GM19467 (cell line): ENCODE measurements around the gene LSP1.

ENCODE experiments used
- ATAC-seq: cut with Tn5 transposase; IDR thresholded peaks from one replicate; pipeline ENCODE4 v1.9.1; 2021; ENCODE audit warnings: mild to moderate bottlenecking, moderate library complexity; ENCODE audit not compliant: unreplicated experiment

Gene LSP1

DNA sequence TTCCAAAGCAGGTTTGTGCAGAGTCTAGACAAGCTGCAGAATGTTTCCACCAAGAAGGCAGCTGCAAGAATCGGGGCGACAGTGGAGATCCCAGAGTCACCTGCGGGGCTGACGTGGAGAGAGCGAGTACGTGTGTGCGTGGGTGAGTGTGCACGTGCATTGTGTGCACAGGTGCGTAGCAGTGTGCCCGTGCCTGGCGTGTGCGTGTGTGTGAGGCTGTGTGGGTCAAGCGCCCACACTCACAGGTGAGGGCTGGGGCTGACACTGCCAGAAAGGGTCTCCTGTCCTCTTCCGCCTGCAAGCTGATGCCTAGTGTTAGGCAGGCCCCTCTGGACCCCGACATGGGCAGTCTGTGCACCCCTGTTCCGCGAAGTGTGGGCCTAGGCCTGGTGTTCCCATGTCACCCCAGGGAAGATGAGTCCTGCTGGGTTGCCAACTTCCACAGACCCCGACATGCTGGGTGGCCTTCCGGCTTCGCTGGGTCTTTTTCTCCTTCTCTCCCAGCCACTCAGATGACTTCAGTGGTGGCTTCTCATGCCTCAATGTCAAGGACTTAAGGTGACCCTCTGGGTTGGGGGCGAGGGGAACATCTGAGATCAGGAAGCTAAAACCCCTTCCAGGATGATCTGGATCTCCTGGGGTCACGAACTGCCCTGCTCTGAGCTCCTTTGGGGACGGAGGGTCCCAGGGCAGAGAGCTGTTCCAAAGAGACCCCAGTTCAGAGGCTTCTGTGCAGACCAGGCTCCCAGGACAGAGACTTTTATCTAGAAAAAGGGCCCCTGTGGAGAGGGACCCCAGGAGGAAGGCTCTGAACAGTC is 28.5 kb upstream of the LSP1 start:
- ATAC-seq, result no peak

DNA sequence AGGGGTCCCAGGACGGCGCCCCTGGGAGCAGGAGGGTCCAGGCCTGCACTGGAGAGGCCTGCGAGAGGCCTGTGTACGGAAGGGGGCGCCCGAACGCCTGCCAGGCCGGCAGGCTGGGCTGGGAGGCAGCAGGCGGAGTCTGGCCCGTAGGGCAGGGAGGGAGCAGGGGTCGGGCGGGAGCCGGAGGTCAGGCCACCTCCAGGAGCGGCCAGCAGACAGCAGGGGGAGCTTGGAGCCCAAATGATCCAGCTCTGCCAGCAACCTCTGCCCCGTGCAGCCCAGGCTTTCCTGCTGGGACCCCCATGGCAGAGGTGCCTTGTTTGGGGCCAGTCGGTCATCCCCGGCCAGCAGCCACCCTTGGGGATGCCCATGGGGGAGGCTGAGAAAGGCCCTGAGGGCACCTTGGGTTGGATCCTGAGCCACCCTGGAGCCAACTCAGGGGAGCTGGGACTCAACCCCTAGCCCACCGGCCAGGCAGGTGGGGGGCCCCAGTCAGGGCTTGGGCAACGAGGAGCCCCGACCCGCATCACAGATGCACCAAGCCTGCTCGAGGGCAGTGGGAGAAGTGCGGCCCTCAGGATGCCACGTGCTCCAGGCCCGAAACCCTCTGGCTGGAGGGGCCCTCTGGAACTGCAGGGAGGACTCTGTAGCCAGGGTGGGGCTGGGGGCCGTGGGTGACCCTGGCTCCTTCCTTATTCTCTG is 27.7 kb upstream of the LSP1 start:
- no peak for ATAC-seq

GRCh38 chr11:1825785-1826451 is 27.0 kb upstream of the LSP1 start:
- ATAC-seq, result no peak

GRCh38 chr11:1826552-1827094 is 26.3 kb upstream of the LSP1 start:
- ATAC-seq, result no peak

DNA sequence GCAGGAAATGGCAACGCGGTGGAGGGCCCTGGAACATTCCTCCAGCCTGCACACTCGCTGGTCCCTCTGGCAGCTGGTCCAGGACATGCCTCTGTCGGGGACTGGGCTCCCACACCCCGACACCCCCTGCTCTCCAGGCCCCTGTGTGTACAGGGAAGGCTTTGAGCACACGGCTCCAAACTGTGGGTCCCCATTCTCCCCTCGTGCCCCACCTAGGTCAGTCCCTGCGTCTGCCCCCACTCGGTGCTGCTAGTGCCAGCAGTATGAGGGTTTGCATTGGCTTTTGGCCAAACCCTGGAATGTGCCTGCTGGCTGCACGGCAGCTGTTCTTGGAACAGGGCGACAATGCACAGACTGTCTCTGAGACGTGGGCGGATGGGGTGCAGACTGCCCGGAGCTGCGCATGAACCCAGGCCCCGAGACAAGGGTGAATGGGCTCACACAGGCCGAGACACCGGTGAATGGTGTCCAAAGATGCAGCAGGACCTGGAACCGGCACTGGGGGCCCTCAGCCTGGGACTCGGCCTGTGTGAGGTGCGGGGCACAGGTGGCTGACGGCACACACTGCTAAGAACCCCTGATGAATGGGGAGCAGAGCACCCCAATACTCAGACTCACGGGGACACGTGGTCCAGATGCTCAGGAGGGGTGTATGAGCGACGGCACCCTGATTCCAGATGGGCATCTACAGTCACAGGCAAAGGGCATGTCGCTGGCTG is 25.6 kb upstream of the LSP1 start:
- no peak for ATAC-seq

GRCh38 chr11:1827931-1828330 is 25.0 kb upstream of the LSP1 start:
- no peak for ATAC-seq

GRCh38 chr11:1828542-1828941 is 24.3 kb upstream of the LSP1 start:
- ATAC-seq, result no peak

DNA sequence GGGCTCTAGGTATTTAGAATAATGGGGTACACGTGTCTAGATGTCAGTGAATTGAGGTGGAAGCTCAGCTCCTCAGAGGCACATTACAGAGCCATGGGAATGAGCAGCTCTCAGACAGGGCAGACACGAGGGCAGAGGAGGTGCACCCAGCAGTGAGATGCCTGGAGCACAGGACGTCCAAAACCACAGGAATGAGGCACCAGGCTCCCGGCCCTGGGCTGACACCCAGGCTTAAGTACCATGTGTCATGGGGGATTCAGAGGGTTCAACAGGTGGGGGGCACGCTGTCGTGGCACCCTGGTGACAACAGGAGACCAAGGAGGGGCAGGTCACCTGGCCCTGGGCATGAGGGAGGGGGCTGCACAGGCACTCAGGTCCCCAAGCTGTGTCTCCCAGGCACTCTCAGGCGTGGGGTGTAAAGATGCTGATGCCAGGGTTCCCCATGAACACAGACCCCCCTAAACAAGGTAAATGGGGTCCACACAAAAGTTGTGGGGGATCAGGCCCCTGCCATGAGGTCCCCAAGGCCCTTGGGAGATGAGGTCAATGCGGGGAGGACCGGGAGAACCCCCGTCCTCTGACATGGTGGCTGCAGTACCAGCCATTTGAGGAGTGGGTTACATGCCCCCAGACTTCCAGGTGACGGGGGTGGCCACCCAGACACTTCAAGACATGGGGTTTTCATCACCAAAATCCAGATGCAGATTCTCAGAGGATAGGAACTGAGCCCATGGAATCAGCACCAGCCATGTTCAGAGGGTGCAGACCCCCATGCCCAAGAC is 23.7 kb upstream of the LSP1 start:
- no peak for ATAC-seq

GRCh38 chr11:1830004-1830321 is 22.9 kb upstream of the LSP1 start:
- no peak for ATAC-seq

- no peak for ATAC-seq
Measured at GRCh38 chr11:1830322-1831223, 22.3 kb upstream of the LSP1 start.

- no peak for ATAC-seq
Measured at GRCh38 chr11:1831338-1832210, 21.3 kb upstream of the LSP1 start.

- ATAC-seq, result no peak
Measured at GRCh38 chr11:1832211-1832919, 20.5 kb upstream of the LSP1 start.

GRCh38 chr11:1832920-1833295 is 20.0 kb upstream of the LSP1 start:
- ATAC-seq, result no peak

DNA sequence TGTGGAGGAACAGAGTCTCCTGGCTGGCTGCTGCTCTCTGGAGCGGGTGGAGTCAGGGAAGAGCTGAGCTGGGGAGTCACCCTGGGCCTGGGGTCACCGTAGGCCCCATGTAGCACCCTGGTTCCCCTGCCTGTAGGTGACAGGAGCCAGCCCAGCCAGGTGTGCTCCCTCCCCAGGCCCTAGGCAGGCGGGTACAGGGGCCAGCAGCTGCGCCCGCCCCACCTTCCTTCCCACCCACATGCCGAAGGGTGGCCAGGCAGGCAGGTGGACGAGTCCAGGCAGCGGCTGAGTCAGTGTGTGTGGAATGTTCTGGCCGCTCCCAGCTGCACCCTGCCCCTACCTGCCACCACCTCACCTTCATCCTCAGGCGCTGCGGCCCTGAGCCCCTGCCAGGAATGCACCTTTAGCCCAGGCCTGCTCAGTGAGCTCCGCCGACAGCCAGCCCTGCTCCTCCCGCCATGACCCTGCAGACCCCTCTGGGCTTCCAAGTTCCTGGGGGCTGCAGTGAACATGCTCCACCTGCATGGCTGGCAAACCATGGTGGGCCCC is 18.7 kb upstream of the LSP1 start:
- no peak for ATAC-seq

- ATAC-seq, result no peak
Measured at GRCh38 chr11:1834779-1835670, 17.9 kb upstream of the LSP1 start, which contains the start of gene SYT8. Gene SYT8 (plus strand): TSS chr11:1834990. CDS start chr11:1835106, 116 bp downstream.

GRCh38 chr11:1835671-1836010 is 17.2 kb upstream of the LSP1 start:
- ATAC-seq, result no peak
